A673 (cell line): ENCODE results near the gene UGT1A9. TPM values are rescaled to one million over a fixed set of nuclear protein-coding genes. Genes with fewer than 3 reads are reported as not detected.

ENCODE experiments used
- BruUV-seq: library from RNA; stranded (reverse); fragments of 400-500 nt; replicated peaks from 2 replicates; lab custom pipeline; 2021; lab: Mats Ljungman, UMichigan
- CTCF ChIA-PET: fragments of 300-600 bp; sonication (Branson Sonifier 250); formaldehyde crosslinking; loops from one replicate; lab custom pipeline; 2022; ENCODE audit warnings: antibody characterized with exemption; lab: Charles Lee
- POLR2A ChIA-PET: fragments of 300-600 bp; sonication (Branson Sonifier 250); formaldehyde crosslinking; loops from one replicate; lab custom pipeline; 2022; ENCODE audit warnings: antibody characterized with exemption; ENCODE audit not compliant: low non-redundant PET; lab: Charles Lee
- DNase-seq: peaks from one replicate; pipeline ENCODE4 v3.0.0-alpha.2; 2015; ENCODE audit warnings: low spot score
- H3K27ac ChIP-seq: fragments of 200-600 bp; sonication (generic); 2 replicates; pipeline ENCODE4 v1.5.1; 2016; ENCODE audit warnings: mixed run types, low read depth, mild to moderate bottlenecking, mixed read lengths, antibody characterized with exemption, low read length; ENCODE audit not compliant: poor library complexity, severe bottlenecking
- H3K27me3 ChIP-seq: fragments of 200-600 bp; sonication (generic); replicated peaks from 2 replicates; pipeline ENCODE4 v1.6.1; 2017; ENCODE audit warnings: mixed run types, low read depth, mild to moderate bottlenecking, mixed read lengths, antibody characterized with exemption, low read length; ENCODE audit not compliant: insufficient read depth, poor library complexity
- H3K36me3 ChIP-seq: fragments of 200-600 bp; sonication (generic); 2 replicates; pipeline ENCODE4 v1.6.1; 2016; ENCODE audit warnings: mixed run types, mild to moderate bottlenecking, mixed read lengths, antibody characterized with exemption, low read length; ENCODE audit not compliant: insufficient read depth, poor library complexity, severe bottlenecking
- H3K4me1 ChIP-seq: fragments of 200-600 bp; sonication (generic); 2 replicates; pipeline ENCODE4 v1.6.1; 2017; ENCODE audit warnings: mixed run types, mild to moderate bottlenecking, mixed read lengths, antibody characterized with exemption, low read length; ENCODE audit not compliant: insufficient read depth, poor library complexity, severe bottlenecking
- H3K4me3 ChIP-seq: fragments of 200-600 bp; sonication (generic); 2 replicates; pipeline ENCODE4 v1.5.1; 2016; ENCODE audit warnings: low read depth, mixed run types, mild to moderate bottlenecking, mixed read lengths, low read length; ENCODE audit not compliant: poor library complexity, severe bottlenecking
- H3K9me3 ChIP-seq: fragments of 200-600 bp; sonication (generic); 2 replicates; pipeline ENCODE4 v1.6.1; 2016; ENCODE audit warnings: mixed run types, low read depth, mild to moderate bottlenecking, mixed read lengths, antibody characterized with exemption, low read length; ENCODE audit not compliant: poor library complexity, severe bottlenecking
- CTCF ChIP-seq: fragments of 300-800, 200-600 bp; sonication (generic); conservative IDR thresholded peaks from 2 replicates; pipeline ENCODE4 v1.5.1; 2017; ENCODE audit warnings: low read depth, mild to moderate bottlenecking, antibody characterized with exemption, low read length, moderate library complexity, mixed read lengths
- EZH2 ChIP-seq: fragments of 200-600 bp; sonication (generic); IDR thresholded peaks from 2 replicates; pipeline ENCODE4 v1.6.1; 2017; ENCODE audit warnings: borderline replicate concordance, low read depth, mild to moderate bottlenecking, mixed read lengths, antibody characterized with exemption, low read length; ENCODE audit not compliant: poor library complexity, severe bottlenecking
- intact Hi-C: fragments of 100-400 bp; cut with micrococcal nuclease; formaldehyde crosslinking; loops from one replicate; pipeline ENCODE4 v1.10.0; 2022; ENCODE audit not compliant: unreplicated experiment
- total RNA-seq: library from RNA; stranded (reverse); gene quantifications from 2 replicates; pipeline ENCODE4 v1.2.3, GENCODE V29; 2021

UGT1A9 gene
- total RNA-seq, 1 experiment from 2014 or later = not detected

GRCh38 chr2:233801357-233802131 is 129.8 kb downstream of the UGT1A9 start:
- ChIA-PET POLR2A (no interaction called here), CTCF (no interaction called here)
- DNase-seq = no peak
- Histone ChIP-seq H3K4me1 (no peaks in the 10 kb centered on the region), H3K27ac (no peak overlapping the region), H3K36me3 (no peaks in the 10 kb centered on the region), H3K4me3 (no peak overlapping the region), H3K9me3 (no peaks in the 10 kb centered on the region), H3K27me3 (no peaks in the 10 kb centered on the region)
- TF ChIP-seq EZH2 = no peak
- TF ChIP-seq CTCF = no peak
- no TSS peak for BruUV-seq
- intact Hi-C loops = no loop called here

- intact Hi-C loops = no loop called here
Measured at GRCh38 chr2:233802132-233802815, 130.6 kb downstream of the UGT1A9 start.

More at GRCh38 chr2:233802132-233802815, 130.6 kb downstream of the UGT1A9 start:
- TF ChIP-seq CTCF (no peak), EZH2 (no peak)
- CTCF ChIA-PET = no interaction called here
- no peaks in the 10 kb centered on the region for H3K9me3 ChIP-seq
- BruUV-seq = no TSS peak
- H3K4me1 ChIP-seq = no peaks in the 10 kb centered on the region
- no peaks in the 10 kb centered on the region for H3K36me3 ChIP-seq
- POLR2A ChIA-PET = no interaction called here
- H3K27ac ChIP-seq = no peak overlapping the region
- DNase-seq = no peak
- H3K27me3 ChIP-seq = no peaks in the 10 kb centered on the region
- no peak overlapping the region for H3K4me3 ChIP-seq
